AG08395 (cell line): Measurements from ENCODE around the gene PRPSAP1.
"Not testable (repeated sequence)": the region's sequence is repeated elsewhere in the genome, so short reads cannot be mapped to it uniquely, and the experiment has no call there.

Experiments used
- DNase-seq: peaks from one replicate; pipeline ENCODE4 v3.0.0; 2012; ENCODE audit warnings: mixed read lengths, low spot score

Gene PRPSAP1

DNA sequence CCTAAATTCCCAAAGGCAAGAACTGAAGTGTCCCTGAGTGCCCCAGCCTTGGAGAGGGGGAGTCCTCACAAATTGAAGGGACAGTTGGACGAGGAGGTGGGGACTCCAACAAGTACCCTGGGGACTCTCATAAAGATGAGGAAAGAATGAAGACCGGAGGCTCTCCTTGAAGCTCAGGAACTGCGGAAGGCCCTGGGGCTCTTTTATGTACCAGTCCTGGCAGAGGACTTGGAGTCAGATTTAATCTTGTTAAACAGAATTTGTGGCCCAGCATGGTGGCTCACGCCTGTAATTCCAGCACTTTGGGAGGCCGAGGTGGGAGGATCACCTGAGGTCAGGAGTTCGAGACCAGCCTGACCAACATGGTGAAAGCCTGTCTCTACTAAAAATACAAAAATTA is 6.1 kb upstream of the PRPSAP1 start:
- not testable (repeated sequence) for DNase-seq

DNA sequence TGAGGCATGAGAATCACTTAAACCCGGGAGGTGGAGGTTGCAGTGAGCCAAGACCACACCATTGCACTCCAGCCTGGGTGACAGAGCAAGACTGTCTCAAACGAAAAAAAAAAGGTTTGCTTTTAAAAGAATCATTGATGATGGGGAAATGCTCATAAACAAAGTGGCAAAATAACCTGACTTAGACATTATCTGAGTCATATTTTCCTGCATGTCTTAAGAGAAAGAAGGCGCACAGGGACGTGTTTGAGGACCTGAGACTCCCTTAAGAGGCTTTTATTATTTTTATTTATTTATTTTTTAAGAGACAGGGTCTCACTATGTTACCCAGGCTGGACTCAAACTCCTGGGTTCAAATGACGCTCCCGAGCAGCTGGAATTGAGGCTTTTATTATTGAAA is 5.7 kb upstream of the PRPSAP1 start:
- DNase-seq = no peak

DNA sequence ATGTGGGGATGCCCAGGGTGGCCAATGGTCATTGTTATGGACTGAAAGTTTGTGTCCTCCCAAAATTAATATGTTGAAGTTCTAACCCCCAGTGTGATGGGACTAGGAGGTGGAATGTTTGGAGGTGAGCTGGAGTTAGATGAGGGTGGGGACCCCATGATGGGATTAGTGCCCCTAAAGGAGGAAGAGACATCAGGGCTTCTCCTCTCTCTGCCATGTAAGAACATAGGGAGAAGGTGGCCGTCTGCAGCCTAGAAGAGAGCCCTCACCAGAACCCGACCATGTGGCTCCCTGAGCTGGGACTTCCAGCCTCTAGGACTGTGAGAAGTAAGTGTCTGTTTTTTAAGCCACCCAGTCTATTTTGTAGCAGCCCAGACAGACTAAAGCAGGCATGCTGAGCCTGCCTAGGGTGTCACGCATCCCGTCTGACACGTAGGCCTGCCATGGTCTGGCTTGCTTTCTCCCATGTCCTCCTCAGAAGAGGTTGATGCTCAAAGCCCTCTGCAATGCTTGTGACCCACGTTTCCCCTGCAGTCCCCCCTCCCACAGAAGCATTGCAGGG is 4.0 kb upstream of the PRPSAP1 start:
- no peak for DNase-seq

DNA sequence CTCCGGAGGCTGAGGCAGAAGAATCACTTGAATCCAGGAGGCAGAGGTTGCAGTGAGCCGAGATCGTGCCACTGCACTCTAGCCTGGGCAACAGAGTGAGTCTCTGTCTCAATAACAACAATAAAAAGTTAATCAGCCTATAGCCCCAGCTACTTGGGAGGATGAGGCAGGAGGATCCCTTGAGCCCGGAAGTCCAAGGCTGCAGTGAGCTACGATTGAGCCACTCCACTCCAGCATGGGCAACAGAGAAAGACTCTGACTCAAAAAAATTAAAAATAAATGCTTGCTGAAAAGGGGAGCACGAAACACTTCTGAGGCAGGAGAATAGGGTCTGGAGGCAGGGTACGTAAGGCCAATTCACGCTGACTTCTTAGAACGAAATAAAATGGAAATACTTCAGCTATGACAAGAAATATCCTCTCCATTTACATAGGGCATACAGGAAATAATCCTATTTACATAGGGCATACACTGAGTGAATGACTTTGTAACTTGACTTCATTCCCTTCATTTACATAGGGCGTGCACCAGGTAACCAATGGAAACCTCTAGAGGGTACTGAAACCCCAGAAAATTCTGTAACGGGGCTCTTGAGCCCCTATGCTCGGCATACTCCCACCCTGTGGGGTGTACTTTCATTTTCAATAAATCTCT is 3.2 kb upstream of the PRPSAP1 start:
- DNase-seq = no peak

DNA sequence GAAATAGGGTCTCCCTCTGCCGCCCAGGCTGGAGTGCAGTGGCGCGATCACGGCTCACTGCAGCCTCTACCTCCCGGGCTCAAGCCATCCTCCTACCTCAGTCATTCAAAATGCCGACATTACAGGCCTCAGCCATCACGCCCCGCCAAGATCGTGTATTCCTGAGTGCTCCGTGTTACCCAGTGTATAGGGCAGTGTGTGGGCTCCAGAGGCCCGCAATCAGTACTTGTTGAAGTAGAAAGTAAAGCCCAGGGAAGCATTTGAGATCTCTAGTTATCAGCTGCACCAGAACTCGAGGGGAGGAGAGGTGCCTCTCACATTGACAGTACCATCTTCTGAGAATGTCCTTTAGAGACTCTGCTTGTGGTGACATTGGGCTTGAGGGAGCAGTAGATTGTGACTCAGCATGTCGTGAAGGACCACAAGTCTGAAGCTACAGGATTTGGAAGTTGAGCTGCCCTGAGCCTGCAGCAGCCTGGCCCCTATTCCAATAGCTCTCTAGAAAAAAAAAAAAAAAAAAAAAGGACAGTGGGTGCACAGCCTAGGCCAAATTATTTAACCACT is 1.1 kb upstream of the PRPSAP1 start:
- no peak for DNase-seq

DNA sequence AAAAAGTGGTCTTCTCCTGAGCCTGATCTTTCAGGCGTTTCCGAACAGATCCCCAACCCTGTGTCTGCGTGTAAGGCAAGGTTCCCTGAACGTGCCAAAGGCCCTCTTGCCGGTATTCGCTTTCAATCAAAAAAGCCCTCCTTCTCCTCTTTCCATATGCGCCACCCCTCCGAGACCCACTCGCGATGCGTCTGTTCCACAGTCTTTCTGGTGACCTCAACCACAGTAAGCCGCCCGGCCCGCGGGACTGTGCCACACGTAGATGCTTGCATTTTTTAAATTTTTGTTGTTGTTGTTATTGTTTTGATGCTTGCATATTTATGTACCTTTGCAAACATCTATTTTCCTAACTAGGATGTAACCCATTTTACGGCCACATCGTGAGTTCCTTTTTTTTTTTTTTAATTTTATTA is 607 bp upstream of the PRPSAP1 start:
- no peak for DNase-seq

DNA sequence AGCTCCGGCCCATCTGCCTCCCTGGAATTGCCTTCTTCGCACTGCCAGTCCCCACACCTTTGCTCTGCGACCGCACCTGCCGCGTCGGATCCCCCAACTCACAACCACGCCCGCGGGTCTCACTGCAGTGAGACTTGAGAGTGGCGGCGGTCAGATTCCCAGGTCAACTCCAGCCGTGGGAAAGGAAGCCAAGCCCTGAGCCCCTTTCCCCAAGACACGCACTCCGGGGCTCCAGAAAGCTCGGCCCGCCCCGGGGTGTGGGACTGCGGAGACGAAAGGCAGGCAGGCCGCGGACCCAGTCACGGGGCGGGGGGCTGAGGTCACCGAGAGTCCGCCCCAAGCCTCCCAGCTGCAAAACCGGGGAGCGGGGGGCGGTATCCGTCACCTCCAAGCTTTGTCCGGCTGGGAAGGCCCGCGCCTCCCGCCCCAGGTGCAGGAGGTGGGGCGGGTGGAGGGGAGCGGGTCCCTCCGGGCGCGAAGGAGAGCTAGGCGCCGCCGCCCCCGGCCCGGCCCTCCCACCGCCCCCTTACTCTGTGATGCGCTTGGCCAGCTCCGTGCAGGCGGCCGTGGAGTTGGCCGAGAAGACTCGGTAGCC is 615 bp downstream of the PRPSAP1 start:
- peak; percentile 41 for DNase-seq

DNA sequence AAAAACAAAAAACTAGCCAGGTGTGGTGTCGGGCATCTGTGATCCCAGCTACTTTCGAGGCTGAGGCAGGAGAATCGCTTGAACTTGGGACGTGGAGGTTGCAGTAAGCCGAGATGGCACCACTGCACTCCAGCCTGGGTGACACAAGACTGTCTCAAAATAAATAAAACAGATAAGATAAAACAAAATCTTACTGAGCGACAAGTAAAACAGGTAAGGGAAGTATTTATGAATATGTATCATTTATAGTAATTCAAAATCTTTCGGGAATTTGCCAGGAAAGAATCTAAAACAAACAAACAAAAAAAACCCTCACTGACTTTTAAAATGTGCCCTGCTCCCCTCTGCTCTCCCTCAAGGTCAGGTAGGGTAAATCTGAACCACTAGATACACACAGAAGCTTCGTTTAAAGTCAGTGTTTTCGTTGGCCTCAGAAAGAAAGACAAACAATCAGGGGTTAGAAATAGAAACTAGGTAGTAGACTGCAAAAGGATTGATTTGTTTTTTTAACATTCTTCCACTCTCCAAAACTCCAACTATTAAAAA is 2.1 kb downstream of the PRPSAP1 start:
- DNase-seq = no peak

DNA sequence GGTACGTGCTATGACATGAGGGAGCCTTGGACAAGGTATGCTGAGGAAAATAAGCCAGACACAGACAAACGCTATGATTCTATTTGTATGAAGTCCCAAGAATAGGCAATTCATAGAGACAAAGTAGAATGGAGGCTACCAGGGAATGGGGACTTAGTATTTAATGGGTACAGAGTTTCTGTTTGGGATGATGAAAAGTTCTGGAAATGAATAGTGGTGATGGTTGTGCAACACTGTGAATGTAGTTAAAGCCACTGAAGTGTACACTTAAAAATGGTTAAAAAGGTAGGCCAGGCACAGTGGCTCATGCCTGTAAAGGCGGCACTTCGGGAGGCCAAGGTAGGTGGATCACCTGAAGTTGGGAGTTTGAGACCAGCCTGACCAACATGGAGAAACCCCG is 3.3 kb downstream of the PRPSAP1 start:
- no peak for DNase-seq

DNA sequence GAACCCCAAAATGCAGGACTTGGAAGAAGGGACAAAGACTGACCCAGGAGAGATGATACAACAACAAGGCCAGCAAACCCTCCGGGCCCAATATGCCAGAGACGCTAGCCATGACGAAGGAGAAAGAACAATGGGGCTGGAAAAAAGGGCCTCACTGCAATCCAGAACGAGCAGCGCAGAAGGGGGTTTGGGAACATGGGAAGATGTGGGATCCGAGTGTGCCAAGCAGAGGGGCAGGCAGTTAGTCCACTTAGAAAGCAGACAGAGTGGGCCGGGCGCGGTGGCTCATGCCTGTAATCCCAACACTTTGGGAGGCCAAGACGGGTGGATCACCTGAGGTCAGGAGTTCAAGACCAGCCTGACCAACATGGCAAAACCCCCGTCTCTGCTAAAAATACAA is 6.8 kb downstream of the PRPSAP1 start:
- not testable (repeated sequence) for DNase-seq

DNA sequence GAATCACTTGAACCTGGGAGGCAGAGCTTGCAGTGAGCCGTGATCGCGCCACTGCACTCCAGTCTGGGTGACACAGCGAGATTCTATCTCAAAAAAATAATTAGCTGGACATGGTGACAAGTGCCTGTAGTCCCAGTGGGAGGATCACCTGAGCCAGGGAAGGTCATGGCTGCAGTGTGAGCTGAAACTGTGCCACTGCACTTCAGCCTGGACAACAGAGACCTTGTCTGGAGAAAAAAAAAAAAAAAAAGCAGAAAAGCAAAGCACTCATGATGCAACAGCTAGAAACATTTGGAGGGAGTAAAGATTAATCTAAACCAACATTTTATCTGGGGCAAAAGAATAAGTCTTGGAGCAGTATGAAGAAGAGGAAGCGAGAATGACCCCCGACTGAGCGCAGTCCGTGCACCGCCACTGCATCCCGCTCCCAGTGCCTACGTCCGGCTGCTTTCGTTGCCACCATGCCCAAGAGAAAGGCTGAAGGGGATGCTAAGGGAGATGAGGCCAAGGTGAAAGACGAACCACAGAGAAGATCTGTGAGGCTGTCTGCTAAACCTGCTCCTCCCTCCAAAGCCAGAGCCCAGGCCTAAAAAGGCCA is 8.2 kb downstream of the PRPSAP1 start:
- no peak for DNase-seq

DNA sequence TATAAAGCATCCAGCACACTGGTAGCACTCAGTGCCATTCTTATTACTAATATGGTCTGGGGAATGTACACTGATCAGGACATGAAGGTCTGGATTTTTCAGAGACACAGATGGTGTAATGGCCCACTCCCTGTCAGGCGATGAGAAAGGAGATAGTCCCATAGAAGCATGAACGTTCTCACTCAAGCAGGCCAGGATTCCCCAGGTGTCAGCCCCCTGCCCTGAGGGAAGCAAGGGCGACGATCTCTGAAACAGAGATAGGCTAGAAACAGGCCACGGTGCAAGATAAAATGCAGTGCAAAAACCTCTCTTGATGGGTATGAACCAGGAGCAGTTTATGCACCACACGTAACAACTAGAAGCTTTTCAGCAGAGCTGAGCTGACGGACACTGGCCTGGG is 10.6 kb downstream of the PRPSAP1 start:
- DNase-seq = no peak

DNA sequence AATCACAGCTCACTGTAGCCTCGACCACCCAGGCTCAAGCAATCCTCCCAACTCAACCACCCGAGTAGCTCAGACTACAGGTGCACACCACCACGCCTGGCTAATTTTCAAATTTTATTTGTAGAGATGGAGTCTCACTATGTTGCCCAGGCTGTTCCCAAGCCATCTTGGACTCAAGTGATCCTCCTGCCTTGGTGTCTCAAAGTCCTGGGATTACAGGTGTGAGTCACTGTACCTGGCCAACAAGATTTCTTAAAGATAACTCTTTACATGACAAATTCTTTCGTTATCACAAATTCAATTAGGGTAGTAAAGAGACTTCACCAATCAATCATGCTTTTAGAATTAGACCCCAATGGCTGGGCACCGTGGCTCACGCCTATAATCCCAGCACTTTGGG is 12.4 kb downstream of the PRPSAP1 start:
- DNase-seq = no peak

DNA sequence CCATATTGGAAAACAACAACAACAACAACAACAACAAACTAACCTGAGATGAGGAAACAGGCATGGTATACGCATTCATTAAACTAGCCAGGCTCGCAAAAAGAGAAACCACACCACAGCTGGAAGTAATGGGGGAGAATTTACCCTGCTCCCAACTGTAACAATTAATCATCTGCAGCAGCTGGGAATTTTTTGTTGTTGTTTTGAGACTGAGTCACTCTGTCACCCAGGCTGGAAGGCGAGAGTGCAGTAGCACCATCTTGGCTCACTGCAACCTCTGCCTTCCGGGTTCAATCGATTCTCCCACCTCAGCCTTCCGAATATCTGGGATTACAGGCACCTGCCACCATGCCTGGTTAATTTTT is 16.3 kb downstream of the PRPSAP1 start:
- peak; percentile 74 for DNase-seq

DNA sequence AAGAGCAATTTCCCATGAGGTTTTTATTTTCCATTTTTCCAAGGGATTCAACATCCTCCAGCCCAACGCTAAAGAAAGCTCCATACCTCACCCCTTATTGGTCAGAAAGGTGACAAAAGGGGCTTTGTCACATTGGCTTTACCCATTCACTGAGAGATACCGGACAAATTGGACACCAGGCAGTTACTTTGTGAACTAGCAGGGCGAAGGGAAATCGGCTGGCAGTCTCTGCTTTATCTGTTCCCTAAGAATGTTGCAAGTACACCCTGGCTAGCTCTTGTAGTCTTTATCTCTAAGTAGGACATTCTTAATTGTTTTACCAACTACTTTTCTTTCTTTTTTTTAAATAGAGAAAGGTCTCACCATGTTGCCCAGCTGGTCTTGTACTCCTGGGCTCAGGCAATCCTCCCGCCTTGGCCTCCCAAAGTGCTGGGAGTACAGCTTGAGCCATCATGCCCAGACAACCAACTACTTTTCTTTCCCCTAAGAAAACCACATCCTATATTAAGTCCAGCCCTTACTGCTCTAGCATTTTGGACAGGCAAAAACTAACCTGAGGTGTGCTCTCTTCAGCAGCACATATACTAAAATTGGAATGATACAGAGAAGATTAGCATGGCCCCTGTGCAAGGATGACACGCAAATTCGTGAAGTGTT is 16.8 kb downstream of the PRPSAP1 start:
- DNase-seq = no peak

DNA sequence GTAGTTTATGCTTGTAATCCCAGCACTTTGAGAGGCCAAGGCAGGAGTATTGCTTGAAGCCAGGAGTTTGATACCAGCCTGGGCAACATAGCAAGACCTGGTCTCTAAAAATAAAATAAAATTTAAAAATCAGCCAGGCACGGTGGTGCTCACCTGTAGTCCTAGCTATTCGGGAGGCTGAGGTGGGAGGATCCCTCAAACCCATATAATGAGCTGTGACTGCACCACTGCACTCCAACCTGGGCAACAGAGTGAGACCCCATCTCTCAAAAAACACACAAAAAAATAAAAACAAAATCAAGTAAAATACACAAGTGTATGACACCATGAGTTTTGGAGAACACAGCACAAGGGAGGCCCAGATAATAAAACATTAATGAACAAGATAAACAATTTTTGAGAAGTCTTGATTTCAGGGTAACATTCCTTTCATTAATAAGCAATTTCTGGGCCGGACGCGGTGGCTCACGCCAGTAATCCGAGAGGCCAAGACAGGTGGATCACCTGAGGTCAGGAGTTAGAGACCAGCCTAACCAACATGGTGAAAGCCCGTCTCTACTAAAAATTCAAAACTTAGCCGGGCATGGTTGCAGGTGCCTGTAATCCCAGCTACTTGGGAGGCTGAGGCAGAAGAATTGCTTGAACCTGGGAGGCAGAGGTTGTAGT is 17.9 kb downstream of the PRPSAP1 start:
- DNase-seq = no peak

DNA sequence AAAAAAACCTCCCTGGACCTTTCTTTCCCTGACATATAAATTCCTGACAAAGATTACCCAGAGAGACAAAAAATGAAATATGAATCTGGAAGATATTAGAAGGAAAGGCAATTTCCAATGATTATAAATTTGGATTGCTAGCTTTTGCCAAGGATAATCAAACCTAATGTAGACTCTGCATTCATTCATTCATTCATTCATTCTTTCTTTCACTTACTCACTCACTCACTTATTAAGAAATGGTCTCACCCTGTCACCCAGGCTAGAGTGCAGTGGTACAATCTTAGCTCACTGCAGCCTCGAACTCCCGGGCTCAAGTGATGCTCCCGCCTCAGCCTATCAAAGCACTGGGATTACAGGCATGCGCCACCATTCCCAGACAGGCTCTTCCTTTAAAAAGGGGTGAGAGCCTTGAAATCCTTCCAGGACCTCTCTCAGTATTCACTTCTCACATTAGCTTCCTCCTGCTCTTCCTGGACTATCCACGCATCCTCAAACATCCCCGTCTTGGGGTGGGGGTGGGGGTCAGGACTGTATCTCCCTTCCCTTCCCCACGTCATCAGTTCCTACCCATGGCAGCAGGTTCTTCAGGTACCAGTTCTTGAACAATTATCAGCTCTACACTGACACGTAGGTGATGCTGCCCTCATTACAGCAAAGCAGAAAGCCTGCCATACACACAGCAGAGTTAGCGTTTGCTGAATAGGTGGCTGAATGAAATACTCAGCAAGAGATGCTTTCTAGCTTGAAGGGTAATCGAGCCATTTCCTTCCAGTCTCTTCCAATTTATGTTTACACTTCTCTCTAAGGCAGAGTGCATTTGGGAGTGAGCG is 19.8 kb downstream of the PRPSAP1 start:
- DNase-seq = no peak

DNA sequence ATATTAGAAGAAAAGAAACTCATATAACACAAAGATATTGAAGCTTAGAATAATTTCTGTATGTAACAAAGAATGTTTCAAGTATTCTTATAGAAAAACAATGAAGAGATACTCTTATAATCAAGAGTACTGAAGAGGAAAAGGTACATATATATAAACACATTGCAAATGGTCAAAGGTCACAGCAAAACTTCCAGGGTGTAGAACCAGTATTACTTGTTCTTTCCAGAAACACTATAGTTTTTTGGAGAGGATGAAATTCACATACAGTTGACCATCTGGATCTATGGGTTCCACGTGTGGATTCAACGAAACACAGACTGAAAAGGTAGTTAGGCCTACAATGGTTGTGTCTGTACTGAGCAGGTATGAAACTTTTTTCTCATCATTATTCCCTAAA is 22.6 kb downstream of the PRPSAP1 start:
- DNase-seq = no peak

DNA sequence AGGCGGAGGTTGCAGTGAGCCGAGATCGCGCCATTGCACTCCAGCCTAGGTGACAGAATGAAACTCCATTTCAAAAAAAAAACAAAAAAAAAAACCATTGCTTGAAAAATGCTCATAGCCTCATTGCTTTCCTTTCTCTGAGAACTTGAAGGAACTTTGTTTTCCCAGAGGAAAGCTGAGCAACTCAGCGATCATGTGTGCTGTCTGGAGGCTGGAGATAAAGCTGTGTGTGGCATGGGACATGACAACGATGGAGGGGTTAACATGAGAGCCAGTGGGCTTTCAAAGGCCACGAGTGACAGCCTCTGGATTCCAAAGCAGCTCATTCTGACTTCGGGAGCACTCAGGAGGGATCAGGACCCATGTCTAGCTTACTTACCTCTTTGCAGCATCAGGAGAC is 24.1 kb downstream of the PRPSAP1 start:
- DNase-seq = no peak

DNA sequence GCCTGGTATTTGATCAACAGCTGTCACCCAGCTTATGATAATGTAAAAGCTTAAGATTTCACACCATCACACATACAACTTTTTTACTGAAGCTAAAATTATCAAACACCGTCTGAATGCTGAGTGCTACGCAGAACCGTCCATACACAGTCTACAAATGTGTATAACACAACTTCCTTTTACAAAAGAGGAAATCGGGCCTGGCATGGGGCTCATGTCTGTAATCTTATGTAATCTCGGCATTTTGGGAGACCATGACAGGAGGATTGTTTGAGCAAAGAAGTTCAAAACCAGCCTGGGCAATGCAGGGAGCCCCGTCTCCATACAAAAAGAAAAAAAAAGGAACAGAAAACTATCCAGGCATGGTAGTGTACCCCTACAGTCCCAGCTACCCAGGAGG is 26.0 kb downstream of the PRPSAP1 start:
- no peak for DNase-seq

DNA sequence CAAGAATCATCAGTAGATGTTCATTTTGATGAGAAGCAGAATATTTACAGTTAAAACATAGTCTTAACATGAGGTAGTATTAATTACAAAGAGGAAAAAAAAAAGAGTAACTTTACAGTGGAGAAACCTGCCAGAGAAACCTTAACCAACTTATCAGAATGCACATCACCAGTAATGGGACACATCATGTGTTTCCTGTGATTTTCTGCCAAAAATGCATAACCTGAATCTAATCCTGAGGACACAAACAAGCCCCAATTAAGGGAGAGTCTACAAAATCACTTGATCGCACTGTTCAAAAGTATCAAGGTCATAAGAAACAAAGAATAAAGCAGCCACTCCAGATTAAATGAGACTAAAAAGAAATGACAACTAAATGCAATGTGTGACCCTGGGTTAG is 27.4 kb downstream of the PRPSAP1 start:
- DNase-seq = no peak
